HT-29 (cell line): ENCODE measurements around the gene C4BPA. TPM values are rescaled to one million over a fixed set of nuclear protein-coding genes. Genes with fewer than 3 reads are reported as not detected.

Source experiments
- DNase-seq: peaks from one replicate; pipeline ENCODE4 v3.0.0-alpha.2; 2015; ENCODE audit warnings: low spot score
- small RNA-seq: library from RNA; depleted of rRNA; stranded (forward); fragments of <200 nt; gene quantifications from one replicate; pipeline ENCODE3, GENCODE V24; 2014
- total RNA-seq: library from RNA; depleted of rRNA; stranded (reverse); fragments of >200 nt; shearing (Covaris generic); gene quantifications from 2 replicates; pipeline ENCODE4 v1.2.3, GENCODE V29; 2014; rRNA removed

The C4BPA gene
- total RNA-seq, 1 experiment from 2014 or later: 1.1 TPM

DNA sequence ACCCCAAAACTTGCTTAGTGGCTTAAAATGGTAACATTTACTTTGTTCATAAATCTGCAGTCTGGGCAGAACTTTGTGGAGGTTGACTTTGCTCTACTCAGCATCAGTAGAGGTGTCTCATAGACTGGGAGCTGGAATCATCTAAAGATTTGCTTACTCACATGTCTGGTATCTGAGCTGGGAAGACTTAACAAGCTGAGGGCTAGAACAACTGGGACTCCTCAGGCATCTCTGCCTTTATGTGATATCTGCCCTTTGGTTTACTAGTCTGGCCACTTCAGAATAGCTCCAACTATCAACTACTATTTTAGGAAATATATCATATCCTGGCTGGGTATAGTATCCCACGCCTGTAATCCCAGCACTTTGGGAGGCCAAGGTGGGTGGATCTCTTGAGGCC lies 82.5 kb downstream of the C4BPA start:
- no peak for DNase-seq

DNA sequence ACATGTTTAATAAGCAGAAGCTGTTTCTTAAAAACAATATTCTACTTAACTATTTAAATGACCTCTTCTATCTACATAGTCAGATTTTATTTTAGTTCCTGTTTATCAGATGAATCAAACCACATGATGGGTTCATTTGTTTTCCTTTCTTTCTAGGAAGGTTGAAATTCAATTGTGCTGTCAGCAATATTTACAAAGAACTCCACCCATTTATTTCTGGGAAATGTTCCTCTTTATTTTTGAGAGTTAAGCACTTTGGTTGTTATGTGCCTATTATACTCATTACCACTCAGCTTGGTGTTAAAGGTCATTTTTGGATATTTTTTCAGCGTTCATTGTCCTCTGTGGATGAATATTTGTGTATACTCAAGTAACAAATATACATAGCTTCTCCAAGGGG lies 84.9 kb downstream of the C4BPA start:
- DNase-seq: no peak

DNA sequence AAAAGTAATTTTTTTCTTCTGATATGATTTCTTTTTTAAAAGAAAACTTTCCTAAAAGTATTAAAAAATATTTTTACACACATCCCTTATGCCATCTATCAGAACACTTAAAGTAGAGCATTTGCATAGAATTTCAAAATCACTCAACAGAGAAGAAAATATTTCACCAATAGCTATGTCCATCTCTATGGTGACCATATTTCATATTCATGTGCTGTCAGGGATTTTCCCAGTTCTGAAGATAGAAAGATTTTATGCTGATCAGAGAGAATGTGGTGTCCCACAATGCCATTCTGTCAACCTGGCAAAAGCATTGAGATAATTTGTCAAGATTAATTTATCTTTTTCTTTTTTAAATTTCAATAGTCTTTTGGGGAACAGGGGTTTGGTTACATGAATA lies 87.0 kb downstream of the C4BPA start:
- DNase-seq: no peak

DNA sequence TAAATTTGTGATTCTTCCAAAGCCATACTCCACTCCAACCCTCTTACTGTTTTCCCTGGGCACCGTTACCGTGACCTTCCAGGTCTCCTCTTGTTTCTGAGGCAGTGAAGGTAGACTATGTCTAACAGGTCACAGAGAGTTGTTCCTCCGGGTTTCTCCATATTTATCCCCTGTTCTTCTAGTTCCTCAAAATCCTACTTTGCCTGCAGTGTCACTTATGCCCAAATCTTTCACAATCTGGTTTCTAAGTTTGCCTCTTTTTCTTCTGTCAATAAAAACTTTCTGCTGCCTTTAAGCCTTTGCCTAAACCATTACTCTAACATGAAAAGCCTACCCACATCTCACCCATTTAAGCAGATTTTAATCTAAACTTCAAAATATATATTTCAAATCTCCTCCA lies 87.7 kb downstream of the C4BPA start:
- no peak for DNase-seq

DNA sequence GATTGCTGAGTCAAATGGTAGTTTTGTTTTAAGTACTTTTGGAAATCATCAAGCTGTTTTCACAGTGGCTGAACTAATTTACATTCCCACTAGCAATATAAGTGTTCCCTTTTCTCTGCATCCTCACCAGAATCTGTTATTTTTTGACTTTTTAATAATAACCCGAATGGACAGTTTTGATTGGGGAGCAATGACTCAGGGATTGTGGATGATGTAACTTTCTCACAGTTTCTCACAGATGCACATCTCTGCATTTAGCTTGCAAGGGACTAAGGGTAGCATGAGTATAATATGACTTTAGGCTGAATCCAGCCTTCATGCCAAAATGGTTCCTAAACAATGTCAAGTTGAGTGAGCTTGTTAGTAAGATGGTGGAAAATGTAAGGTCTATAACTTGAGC lies 90.2 kb downstream of the C4BPA start:
- DNase-seq: no peak

Small RNA genes lying within 50 kb of the gene (small RNA-seq; reads per million reads assigned to genes)
- not detected for gene AL445493.1

Other genes starting within 250 kb of the C4BPA start
- not detected in 2 replicates for gene IL20, start 238.6 kb upstream of the C4BPA start, total RNA-seq
- gene IL24, start 206.8 kb upstream of the C4BPA start, total RNA-seq: not detected in 2 replicates
- 0.08 and 3.2 TPM in 2 replicates for gene FCMR, start 182.3 kb upstream of the C4BPA start, total RNA-seq
- gene PIGR, start 157.8 kb upstream of the C4BPA start, total RNA-seq: 1.4 and 1.5 TPM in 2 replicates
- 0.03 and 0.18 TPM in 2 replicates for gene FCAMR, start 133.8 kb upstream of the C4BPA start, total RNA-seq
- 45.7 and 47.1 TPM in 2 replicates for gene C1orf116, start 71.5 kb upstream of the C4BPA start, total RNA-seq
- gene YOD1, start 53.0 kb upstream of the C4BPA start, total RNA-seq: 14.3 and 16.2 TPM in 2 replicates
- gene PFKFB2, start 51.0 kb upstream of the C4BPA start, total RNA-seq: 11.6 and 13.9 TPM in 2 replicates
- 8.4 and 13.7 TPM in 2 replicates for gene C4BPB, start 15.4 kb upstream of the C4BPA start, total RNA-seq
- gene CD55, start 217.4 kb downstream of the C4BPA start, total RNA-seq: 55.0 and 65.9 TPM in 2 replicates